Ovary (tissue), 3 donors: ENCODE results near the gene INTS3.

Experiments used
- CTCF ChIP-seq, 3 donors: fragments of 450-650 bp in 2 of 3; fragments of 200-600 bp in 1 of 3; IDR thresholded peaks; one replicate each; pipeline versions ENCODE4 v1.5.1 to v1.8.0; 2016 to 2022; ENCODE audit warnings: antibody characterized with exemption in 3 of 3, mild to moderate bottlenecking in 1 of 3
- POLR2A ChIP-seq: fragments of 450-650 bp; IDR thresholded peaks from one replicate; pipeline ENCODE4 v1.6.1; 2017; ENCODE audit warnings: antibody characterized with exemption, mild to moderate bottlenecking, moderate library complexity
- donor health status: DM: no; HTN: no; CAD: no.

- TF ChIP-seq CTCF (IDR thresholded peaks at IDR 0.05) (no peak), POLR2A (no peak)
These were observed 6.1 kb downstream of the INTS3 start for GRCh38 chr1:153733970-153734369.
